HepG2 (cell line): ENCODE data around the gene AP2A2. TPM values are rescaled to one million over a fixed set of nuclear protein-coding genes. Genes with fewer than 3 reads are reported as not detected.

Source experiments
- AGO2 ChIP-seq: fragments of 200-400 bp; formaldehyde crosslinking; optimal IDR thresholded peaks from 2 replicates; pipeline ENCODE3; 2017; ENCODE audit warnings: mild to moderate bottlenecking, low read depth, low read length, moderate library complexity
- AKAP8 ChIP-seq: sonication (generic); formaldehyde crosslinking; IDR thresholded peaks from 2 replicates; pipeline ENCODE4 v1.5.1; 2020; ENCODE audit warnings: mild to moderate bottlenecking, missing genetic modification reagents
- BORCS8-MEF2B ChIP-seq: sonication (generic); formaldehyde crosslinking; IDR thresholded peaks from 2 replicates; pipeline ENCODE4 v1.8.0; 2022; ENCODE audit warnings: mild to moderate bottlenecking, missing genetic modification reagents
- HDAC1 ChIP-seq: sonication (generic); formaldehyde crosslinking; IDR thresholded peaks from 2 replicates; pipeline ENCODE4 v1.5.1; 2020; ENCODE audit warnings: mild to moderate bottlenecking, missing genetic modification reagents
- ISL2 ChIP-seq: sonication (generic); formaldehyde crosslinking; IDR thresholded peaks from 2 replicates; pipeline ENCODE4 v1.5.0; 2020; ENCODE audit warnings: missing genetic modification reagents
- KDM3A ChIP-seq: IDR thresholded peaks from 2 replicates; pipeline ENCODE4 v1.6.1; 2018; ENCODE audit warnings: low read depth, missing compliant biosample characterization
- KDM5A ChIP-seq: fragments of 200-600 bp; sonication (generic); IDR thresholded peaks from 2 replicates; pipeline ENCODE4 v1.7.0; 2018; ENCODE audit warnings: antibody characterized with exemption, mild to moderate bottlenecking, low read length, borderline replicate concordance
- MAFF ChIP-seq: IDR thresholded peaks from 2 replicates; pipeline ENCODE4 v1.6.1; 2011; ENCODE audit warnings: low read depth, low read length, improper control_type of control experiment
- MEIS2 ChIP-seq: sonication (generic); formaldehyde crosslinking; IDR thresholded peaks from 2 replicates; pipeline ENCODE4 v1.9.0; 2021; ENCODE audit warnings: mild to moderate bottlenecking, missing genetic modification reagents
- MTA1 ChIP-seq: sonication (generic); formaldehyde crosslinking; IDR thresholded peaks from 2 replicates; pipeline ENCODE4 v1.4.0; 2020; ENCODE audit warnings: missing genetic modification reagents, mild to moderate bottlenecking, borderline replicate concordance
- NBN ChIP-seq: fragments of 450-650 bp; conservative IDR thresholded peaks from 2 replicates; pipeline ENCODE4 v1.6.1; 2017
- NCOA1 ChIP-seq: sonication (generic); formaldehyde crosslinking; IDR thresholded peaks from 2 replicates; pipeline ENCODE4 v1.9.0; 2021; ENCODE audit warnings: missing genetic modification reagents
- PHB2 ChIP-seq: fragments of 450-650 bp; IDR thresholded peaks from 2 replicates; pipeline ENCODE4 v1.6.1; 2018; ENCODE audit not compliant: partially characterized antibody
- RFX3 ChIP-seq: IDR thresholded peaks from 2 replicates; pipeline ENCODE4 v1.6.1; 2016; ENCODE audit warnings: missing biosample characterization, missing genetic modification reagents
- SAFB2 ChIP-seq: sonication (generic); formaldehyde crosslinking; IDR thresholded peaks from 2 replicates; pipeline ENCODE4 v1.5.1; 2020; ENCODE audit warnings: missing genetic modification reagents, low read depth, mild to moderate bottlenecking, borderline replicate concordance
- SNAI1 ChIP-seq: sonication (generic); formaldehyde crosslinking; IDR thresholded peaks from 2 replicates; pipeline ENCODE4 v1.5.0; 2020; ENCODE audit warnings: mild to moderate bottlenecking, missing genetic modification reagents, borderline replicate concordance
- TOE1 ChIP-seq: sonication (generic); formaldehyde crosslinking; IDR thresholded peaks from 2 replicates; pipeline ENCODE4 v1.4.0; 2020; ENCODE audit warnings: mild to moderate bottlenecking, missing genetic modification reagents
- YEATS2 ChIP-seq: sonication (generic); formaldehyde crosslinking; IDR thresholded peaks from 2 replicates; pipeline ENCODE4 v1.4.0; 2020; ENCODE audit warnings: missing genetic modification reagents, borderline replicate concordance
- ZNF17 ChIP-seq: sonication (generic); formaldehyde crosslinking; IDR thresholded peaks from 2 replicates; pipeline ENCODE4 v1.5.0; 2020; ENCODE audit warnings: mild to moderate bottlenecking, missing genetic modification reagents
- ZNF350 ChIP-seq: sonication (generic); formaldehyde crosslinking; IDR thresholded peaks from 2 replicates; pipeline ENCODE4 v1.4.0; 2020; ENCODE audit warnings: mild to moderate bottlenecking, low read depth, missing genetic modification reagents, borderline replicate concordance
- ZNF777 ChIP-seq: sonication (generic); formaldehyde crosslinking; IDR thresholded peaks from 2 replicates; pipeline ENCODE4 v1.4.0; 2020; ENCODE audit warnings: missing genetic modification reagents
- ZNF879 ChIP-seq: sonication (generic); formaldehyde crosslinking; IDR thresholded peaks from 2 replicates; pipeline ENCODE4 v1.8.1; 2023; ENCODE audit warnings: missing genetic modification reagents
- polyA plus RNA-seq, 8 experiments: library from polyadenylated mRNA; depleted of rRNA in 3 of 8; stranded (reverse) in 7 of 8; unstranded in 1 of 8; fragments of >200 nt; fragmentation: Illumina TruSeq in 4 of 8; extraction: Trizol in 4 of 8; gene quantifications; 2 replicates each; pipeline versions ENCODE4 v1.2.1 to v1.2.3, GENCODE V29; 2011 to 2016; ENCODE audit warnings: low read depth in 4 of 8, missing spikeins in 1 of 8, mixed read lengths in 1 of 8; ENCODE audit not compliant: insufficient read depth in 1 of 8
- total RNA-seq, 5 experiments: library from RNA; depleted of rRNA; stranded (reverse); fragments of >200 nt; fragmentation: Illumina TruSeq; extraction: Trizol; gene quantifications; 2 replicates each; pipeline ENCODE4 v1.2.3, GENCODE V29; 2016; ENCODE audit warnings: low read depth in 1 of 5
- TF ChIP-seq, protein P1 (sequence below): sonication (generic); formaldehyde crosslinking; IDR thresholded peaks from 2 replicates; pipeline ENCODE4 v1.5.1; 2020; ENCODE audit warnings: mild to moderate bottlenecking, missing genetic modification reagents
- TF ChIP-seq, protein P2 (sequence below): sonication (generic); formaldehyde crosslinking; IDR thresholded peaks from 2 replicates; pipeline ENCODE4 v1.4.0; 2020; ENCODE audit warnings: missing genetic modification reagents
- TF ChIP-seq, protein P3 (sequence below): sonication (generic); formaldehyde crosslinking; IDR thresholded peaks from 2 replicates; pipeline ENCODE4 v1.4.0; 2020; ENCODE audit warnings: missing genetic modification reagents, borderline replicate concordance

Gene AP2A2
- total and polyA plus RNA-seq, 2 of the 13 experiments (the other 11 are each of a cell fraction or from before 2014, with no cell fraction given) = 25.7 to 75.7 TPM

DNA sequence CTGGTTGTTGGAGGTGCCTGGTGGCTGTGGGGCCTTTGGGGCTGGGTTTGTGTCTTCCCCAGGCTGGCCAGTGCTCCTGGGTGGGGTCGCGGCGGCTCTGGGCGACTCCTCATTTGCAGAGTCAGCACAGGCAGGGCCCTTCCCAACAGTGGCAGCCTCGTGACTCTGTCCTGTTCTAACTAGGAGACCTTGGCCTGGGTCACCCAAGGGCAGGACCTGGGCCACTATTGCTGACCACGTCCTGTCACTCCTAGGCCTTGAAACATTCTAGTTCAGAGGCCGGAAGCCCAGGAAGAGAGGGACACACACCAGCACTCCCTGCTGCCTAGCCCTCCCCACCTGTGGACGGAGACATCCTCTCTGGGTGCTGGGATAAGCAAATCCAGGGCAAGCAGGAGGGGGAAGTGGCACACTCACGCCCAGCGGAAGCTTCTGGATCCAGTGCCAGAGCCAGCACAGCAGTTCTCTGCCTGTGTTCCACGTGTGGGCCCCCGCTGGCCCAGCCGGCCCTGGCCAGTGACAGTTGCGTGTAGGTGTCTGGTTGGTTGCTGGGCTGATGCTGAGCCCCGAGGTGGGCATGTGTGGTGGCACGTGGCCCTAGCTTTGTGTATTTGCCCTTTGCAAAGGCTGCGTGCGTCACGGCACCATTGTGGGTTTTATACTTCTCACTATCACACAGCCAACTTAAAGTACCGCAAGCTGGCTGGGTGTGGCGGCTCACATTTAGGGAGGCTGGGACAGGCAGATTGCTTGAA lies 10.7 kb upstream of the AP2A2 start (continued):
- TF ChIP-seq MEIS2 = 0 out of 2 replicates have a peak, but pooled peaks have one; percentile 60
- TF ChIP-seq KDM3A = peak; percentile 47; the same call in 1 of the 2 replicates
- TF ChIP-seq ZNF350 (CRISPR knock-in tag) = no peak
- TF ChIP-seq, protein P1, sequence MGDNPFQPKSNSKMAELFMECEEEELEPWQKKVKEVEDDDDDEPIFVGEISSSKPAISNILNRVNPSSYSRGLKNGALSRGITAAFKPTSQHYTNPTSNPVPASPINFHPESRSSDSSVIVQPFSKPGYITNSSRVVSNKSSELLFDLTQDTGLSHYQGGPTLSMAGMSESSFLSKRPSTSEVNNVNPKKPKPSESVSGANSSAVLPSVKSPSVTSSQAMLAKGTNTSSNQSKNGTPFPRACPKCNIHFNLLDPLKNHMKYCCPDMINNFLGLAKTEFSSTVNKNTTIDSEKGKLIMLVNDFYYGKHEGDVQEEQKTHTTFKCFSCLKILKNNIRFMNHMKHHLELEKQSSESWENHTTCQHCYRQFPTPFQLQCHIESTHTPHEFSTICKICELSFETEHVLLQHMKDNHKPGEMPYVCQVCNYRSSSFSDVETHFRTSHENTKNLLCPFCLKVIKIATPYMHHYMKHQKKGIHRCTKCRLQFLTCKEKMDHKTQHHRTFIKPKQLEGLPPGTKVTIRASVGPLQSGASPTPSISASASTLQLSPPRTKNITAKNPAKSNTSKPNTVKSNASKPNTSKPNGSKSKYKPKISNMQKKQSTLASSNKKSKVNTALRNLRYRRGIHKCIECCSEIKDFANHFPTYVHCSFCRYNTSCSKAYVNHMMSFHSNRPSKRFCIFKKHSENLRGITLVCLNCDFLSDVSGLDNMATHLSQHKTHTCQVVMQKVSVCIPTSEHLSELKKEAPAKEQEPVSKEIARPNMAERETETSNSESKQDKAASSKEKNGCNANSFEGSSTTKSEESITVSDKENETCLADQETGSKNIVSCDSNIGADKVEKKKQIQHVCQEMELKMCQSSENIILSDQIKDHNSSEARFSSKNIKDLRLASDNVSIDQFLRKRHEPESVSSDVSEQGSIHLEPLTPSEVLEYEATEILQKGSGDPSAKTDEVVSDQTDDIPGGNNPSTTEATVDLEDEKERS = no peak
- no peak for TF ChIP-seq NCOA1 (CRISPR knock-in tag)
- no peak for TF ChIP-seq AKAP8
- TF ChIP-seq, protein P2, sequence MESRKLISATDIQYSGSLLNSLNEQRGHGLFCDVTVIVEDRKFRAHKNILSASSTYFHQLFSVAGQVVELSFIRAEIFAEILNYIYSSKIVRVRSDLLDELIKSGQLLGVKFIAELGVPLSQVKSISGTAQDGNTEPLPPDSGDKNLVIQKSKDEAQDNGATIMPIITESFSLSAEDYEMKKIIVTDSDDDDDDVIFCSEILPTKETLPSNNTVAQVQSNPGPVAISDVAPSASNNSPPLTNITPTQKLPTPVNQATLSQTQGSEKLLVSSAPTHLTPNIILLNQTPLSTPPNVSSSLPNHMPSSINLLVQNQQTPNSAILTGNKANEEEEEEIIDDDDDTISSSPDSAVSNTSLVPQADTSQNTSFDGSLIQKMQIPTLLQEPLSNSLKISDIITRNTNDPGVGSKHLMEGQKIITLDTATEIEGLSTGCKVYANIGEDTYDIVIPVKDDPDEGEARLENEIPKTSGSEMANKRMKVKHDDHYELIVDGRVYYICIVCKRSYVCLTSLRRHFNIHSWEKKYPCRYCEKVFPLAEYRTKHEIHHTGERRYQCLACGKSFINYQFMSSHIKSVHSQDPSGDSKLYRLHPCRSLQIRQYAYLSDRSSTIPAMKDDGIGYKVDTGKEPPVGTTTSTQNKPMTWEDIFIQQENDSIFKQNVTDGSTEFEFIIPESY (CRISPR knock-in tag) = peak; percentile 42
- TF ChIP-seq YEATS2 = peak; percentile 31; the same call in 1 of the 2 replicates
- peak; percentile 84 for TF ChIP-seq HDAC1 (CRISPR knock-in tag)
- TF ChIP-seq, protein P3, sequence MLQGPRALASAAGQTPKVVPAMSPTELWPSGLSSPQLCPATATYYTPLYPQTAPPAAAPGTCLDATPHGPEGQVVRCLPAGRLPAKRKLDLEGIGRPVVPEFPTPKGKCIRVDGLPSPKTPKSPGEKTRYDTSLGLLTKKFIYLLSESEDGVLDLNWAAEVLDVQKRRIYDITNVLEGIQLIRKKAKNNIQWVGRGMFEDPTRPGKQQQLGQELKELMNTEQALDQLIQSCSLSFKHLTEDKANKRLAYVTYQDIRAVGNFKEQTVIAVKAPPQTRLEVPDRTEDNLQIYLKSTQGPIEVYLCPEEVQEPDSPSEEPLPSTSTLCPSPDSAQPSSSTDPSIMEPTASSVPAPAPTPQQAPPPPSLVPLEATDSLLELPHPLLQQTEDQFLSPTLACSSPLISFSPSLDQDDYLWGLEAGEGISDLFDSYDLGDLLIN (CRISPR knock-in tag) = no peak
- peak; percentile 86 for TF ChIP-seq SAFB2 (CRISPR knock-in tag)
- TF ChIP-seq ISL2 (CRISPR knock-in tag) = no peak
- peak; percentile 62; the same call in 1 of the 2 replicates for TF ChIP-seq MTA1 (CRISPR knock-in tag)
- TF ChIP-seq RFX3 (CRISPR knock-in tag) = no peak
- no peak for TF ChIP-seq ZNF17 (CRISPR knock-in tag)
- TF ChIP-seq ZNF777 (CRISPR knock-in tag) = no peak
- 0 out of 2 replicates have a peak, but pooled peaks have one; percentile 55 for TF ChIP-seq ZNF879 (CRISPR knock-in tag)
- TF ChIP-seq PHB2 = no peak
- no peak for TF ChIP-seq SNAI1 (CRISPR knock-in tag)
- no peak for TF ChIP-seq KDM5A
- TF ChIP-seq AGO2 = no peak
- TF ChIP-seq NBN = no peak
- TF ChIP-seq TOE1 = no peak
- peak; percentile 83 for TF ChIP-seq MAFF
- TF ChIP-seq BORCS8-MEF2B (CRISPR knock-in tag) = no peak
